Measurements from ENCODE around the gene PRRT1. TPM values are rescaled to one million over a fixed set of nuclear protein-coding genes. Genes with fewer than 3 reads are reported as not detected.
"Not testable (repeated sequence)": the region's sequence is repeated elsewhere in the genome, so short reads cannot be mapped to it uniquely, and the experiment has no call there.

PRRT1 gene
- total RNA-seq, 1 donor from 2014 or later = 1.3 TPM

GRCh38 chr6:32102255-32102654 lies 49.5 kb downstream of the PRRT1 start:
- no peak overlapping the region for H3K27ac Mint-ChIP-seq (ENCODE audit: unreplicated experiment)
- no peaks in the 10 kb centered on the region for H3K36me3 Mint-ChIP-seq (ENCODE audit: low read depth)
- no peaks in the 10 kb centered on the region for H3K9me3 Mint-ChIP-seq (ENCODE audit: low read depth)
- peaks cover 4% of the 10 kb centered on the region for H3K4me1 Mint-ChIP-seq (ENCODE audit: low read depth)
- H3K4me3 Mint-ChIP-seq (ENCODE audit: unreplicated experiment) = no peak overlapping the region
- no peak for DNase-seq (ENCODE audit: low spot score)
- H3K27me3 Mint-ChIP-seq (ENCODE audit: low read depth) = peaks cover 27% of the 10 kb centered on the region
- no peak for TF ChIP-seq CTCF (IDR thresholded peaks at IDR 0.05)

GRCh38 chr6:32100251-32100650 lies 51.5 kb downstream of the PRRT1 start:
- not testable (repeated sequence) for H3K27ac Mint-ChIP-seq (ENCODE audit: unreplicated experiment); H3K36me3 Mint-ChIP-seq (ENCODE audit: low read depth); H3K4me3 Mint-ChIP-seq (ENCODE audit: unreplicated experiment); H3K9me3 Mint-ChIP-seq (ENCODE audit: low read depth); H3K4me1 Mint-ChIP-seq (ENCODE audit: low read depth); DNase-seq (ENCODE audit: low spot score)
- H3K27me3 Mint-ChIP-seq (ENCODE audit: low read depth) = peaks cover 27% of the 10 kb centered on the region

Small RNA genes lying within 50 kb of the gene (microRNA-seq; reads per million reads assigned to microRNA genes)
- gene MIR6721 (ENCODE audit: borderline number of aligned reads) (3.3 reads per million), gene MIR6833 (ENCODE audit: borderline number of aligned reads) (not detected)

Other genes with a start within 250 kb of the PRRT1 start
- gene ZBTB12, start 249.9 kb downstream of the PRRT1 start, total RNA-seq = 6.3 to 7.6 TPM (median 6.7 TPM) in 3 replicates
- gene C2, start 224.2 kb downstream of the PRRT1 start, total RNA-seq = 0.52 to 1.5 TPM (median 0.56 TPM) in 3 replicates
- 2.3 to 3.2 TPM (median 2.6 TPM) in 3 replicates for gene CFB, start 205.8 kb downstream of the PRRT1 start, total RNA-seq
- gene NELFE, start 193.0 kb downstream of the PRRT1 start, total RNA-seq = 43.5 to 59.3 TPM (median 50.6 TPM) in 3 replicates
- 56.9 to 85.6 TPM (median 61.2 TPM) in 3 replicates for gene SKIC2, start 192.8 kb downstream of the PRRT1 start, total RNA-seq
- 15.8 to 25.9 TPM (median 19.3 TPM) in 3 replicates for gene DXO, start 179.8 kb downstream of the PRRT1 start, total RNA-seq
- 7.2 to 13.3 TPM (median 10.5 TPM) in 3 replicates for gene C4A, start 169.9 kb downstream of the PRRT1 start, total RNA-seq
- 7.3 to 10.3 TPM (median 9.6 TPM) in 3 replicates for gene C4B, start 137.1 kb downstream of the PRRT1 start, total RNA-seq
- 0.30 to 0.68 TPM (median 0.41 TPM) in 3 replicates for gene CYP21A2, start 113.5 kb downstream of the PRRT1 start, total RNA-seq
- gene TNXB, start 42.6 kb downstream of the PRRT1 start, total RNA-seq = 1.9 to 2.9 TPM (median 2.3 TPM) in 3 replicates
- gene ATF6B, start 23.7 kb downstream of the PRRT1 start, total RNA-seq = 68.0 to 86.5 TPM (median 68.7 TPM) in 3 replicates
- 4.3 to 6.3 TPM (median 4.9 TPM) in 3 replicates for gene FKBPL, start 21.7 kb downstream of the PRRT1 start, total RNA-seq
- gene PPT2, start 2.2 kb upstream of the PRRT1 start, total RNA-seq = 35.6 to 37.9 TPM (median 35.8 TPM) in 3 replicates
- 14.3 to 16.3 TPM (median 15.4 TPM) in 3 replicates for gene EGFL8, start 12.7 kb upstream of the PRRT1 start, total RNA-seq
- gene AGPAT1, start 24.1 kb upstream of the PRRT1 start, total RNA-seq = 66.7 to 77.2 TPM (median 67.0 TPM) in 3 replicates
- 45.2 to 48.0 TPM (median 45.2 TPM) in 3 replicates for gene RNF5, start 26.5 kb upstream of the PRRT1 start, total RNA-seq
- gene AGER, start 32.3 kb upstream of the PRRT1 start, total RNA-seq = 2.6 to 4.9 TPM (median 3.6 TPM) in 3 replicates
- 58.6 to 66.5 TPM (median 66.3 TPM) in 3 replicates for gene PBX2, start 38.3 kb upstream of the PRRT1 start, total RNA-seq
- gene GPSM3, start 40.7 kb upstream of the PRRT1 start, total RNA-seq = 3.6 to 5.6 TPM (median 5.4 TPM) in 3 replicates
- 0.82 to 1.6 TPM (median 1.4 TPM) in 3 replicates for gene NOTCH4, start 72.1 kb upstream of the PRRT1 start, total RNA-seq
- gene TSBP1, start 220.0 kb upstream of the PRRT1 start, total RNA-seq = not detected in 3 replicates

Measured in chondrocyte (in vitro differentiated cells).